ENCODE results near the gene PNCK.

- TF ChIP-seq ELF4 (IDR thresholded peaks at IDR 0.05) (no peak), TARDBP (IDR thresholded peaks at IDR 0.05) (no peak), FOXA1 (IDR thresholded peaks at IDR 0.05) (no peak)
Observed at GRCh38 chrX:153667956-153668396, 5.6 kb downstream of the PNCK start.
